GM12892 (cell line): ENCODE results near the gene PDZD7.

Experiments
- POLR2A ChIP-seq: IDR thresholded peaks from 2 replicates; pipeline ENCODE4 v1.6.1; 2011; ENCODE audit warnings: low read depth, low read length, control low read depth
- POLR2AphosphoS5 ChIP-seq: IDR thresholded peaks from 2 replicates; pipeline ENCODE4 v1.6.1; 2011; ENCODE audit warnings: low read depth, low read length, control low read depth
- TAF1 ChIP-seq: IDR thresholded peaks from 2 replicates; pipeline ENCODE4 v1.6.1; 2011; ENCODE audit warnings: low read depth, mild to moderate bottlenecking, control low read depth, low read length, borderline replicate concordance

DNA sequence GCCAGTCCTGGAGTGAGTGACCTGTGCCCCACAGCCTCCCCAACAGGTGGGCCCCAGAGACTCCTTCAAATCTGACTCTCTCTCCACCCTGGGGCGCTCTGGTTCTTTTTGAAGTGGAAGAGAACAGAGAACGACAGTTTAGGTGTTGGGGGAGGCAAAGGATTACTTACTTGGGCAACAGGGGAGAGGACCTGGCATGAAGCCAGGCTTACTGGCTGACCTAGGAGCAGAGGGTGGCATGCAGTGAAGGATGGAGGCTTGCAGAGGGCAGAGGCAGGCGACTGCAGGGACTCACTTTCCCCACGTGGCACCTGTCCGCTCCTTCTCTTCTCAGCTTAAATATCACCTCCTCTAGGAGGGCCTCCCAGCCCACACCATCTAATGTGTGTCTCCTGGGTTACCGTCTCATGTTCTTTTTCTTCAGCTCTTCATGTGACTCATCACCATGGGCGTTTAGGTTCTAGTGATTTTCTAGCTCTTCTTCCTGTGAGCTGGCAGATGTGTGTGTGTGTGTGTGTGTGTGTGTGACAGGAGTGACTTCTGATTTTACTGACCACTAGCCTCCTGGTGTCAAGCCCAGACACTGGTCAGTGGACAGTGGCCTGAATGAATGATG is 15.9 kb downstream of the PDZD7 start:
- TF ChIP-seq POLR2A = no peak
- no peak for TF ChIP-seq POLR2AphosphoS5
- TF ChIP-seq TAF1 = no peak
